Vagina (tissue), 2 donors: ENCODE measurements around the gene ERFE.

Experiments
- CTCF ChIP-seq, 3 experiments: fragments of 450-650 bp in 2 of 3; fragments of 200-600 bp in 1 of 3; sonication (generic) in 1 of 3; IDR thresholded peaks; one replicate each; pipeline ENCODE4 v1.5.1; 2017 to 2019; ENCODE audit warnings: antibody characterized with exemption in 3 of 3, mild to moderate bottlenecking in 2 of 3, moderate library complexity in 2 of 3
- POLR2A ChIP-seq, 2 donors: fragments of 450-650 bp; IDR thresholded peaks; one replicate each; pipeline ENCODE4 v1.6.1; 2017; ENCODE audit warnings: antibody characterized with exemption in 2 of 2, mild to moderate bottlenecking in 2 of 2, moderate library complexity in 2 of 2
- POLR2AphosphoS5 ChIP-seq, 2 donors: sonication (generic); formaldehyde crosslinking; IDR thresholded peaks; one replicate each; pipeline ENCODE4 v1.9.0; 2017; ENCODE audit warnings: antibody characterized with exemption in 2 of 2, mild to moderate bottlenecking in 2 of 2, low read depth in 1 of 2; ENCODE audit not compliant: insufficient read depth in 1 of 2

GRCh38 chr2:238124488-238125126 is 34.2 kb upstream of the ERFE start:
- TF ChIP-seq CTCF (IDR thresholded peaks at IDR 0.05), result no peak
- TF ChIP-seq POLR2A (IDR thresholded peaks at IDR 0.05), result no peak
- TF ChIP-seq POLR2AphosphoS5 (IDR thresholded peaks at IDR 0.05; ENCODE audit: insufficient read depth in 1 of 2, low read depth in 1 of 2), result no peak
